PC-9 (cell line): ENCODE measurements around the gene EGLN1.

Experiments used
- EZH2 ChIP-seq: fragments of 200-600 bp; sonication (generic); IDR thresholded peaks from 2 replicates; pipeline ENCODE4 v1.8.0; 2017; ENCODE audit warnings: antibody characterized with exemption, low read depth
- TF ChIP-seq, protein P1 (sequence below): fragments of 200-600 bp; sonication (generic); conservative IDR thresholded peaks from 2 replicates; pipeline ENCODE4 v1.6.1; 2017; ENCODE audit warnings: mixed run types, antibody characterized with exemption, mild to moderate bottlenecking, moderate library complexity

DNA sequence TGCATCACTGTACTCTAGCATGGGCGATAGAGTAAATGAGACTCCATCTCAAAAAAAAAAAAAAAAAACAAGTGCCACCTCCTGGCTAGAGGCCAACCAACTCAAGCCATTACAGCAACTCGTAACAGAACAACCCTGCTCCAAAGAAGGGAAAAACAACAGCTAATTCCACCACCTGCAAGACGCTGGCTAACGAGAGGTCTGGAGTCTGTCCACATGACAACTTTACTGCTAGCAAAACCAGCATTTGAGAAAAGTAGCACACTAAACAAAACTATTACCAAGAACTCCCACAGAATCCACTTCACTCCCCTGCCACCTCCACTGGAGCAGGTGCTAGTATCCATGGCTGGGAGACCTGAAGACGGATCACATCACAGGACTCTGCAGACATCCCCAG, 24.1 kb upstream of the EGLN1 start:
- TF ChIP-seq, protein P1, sequence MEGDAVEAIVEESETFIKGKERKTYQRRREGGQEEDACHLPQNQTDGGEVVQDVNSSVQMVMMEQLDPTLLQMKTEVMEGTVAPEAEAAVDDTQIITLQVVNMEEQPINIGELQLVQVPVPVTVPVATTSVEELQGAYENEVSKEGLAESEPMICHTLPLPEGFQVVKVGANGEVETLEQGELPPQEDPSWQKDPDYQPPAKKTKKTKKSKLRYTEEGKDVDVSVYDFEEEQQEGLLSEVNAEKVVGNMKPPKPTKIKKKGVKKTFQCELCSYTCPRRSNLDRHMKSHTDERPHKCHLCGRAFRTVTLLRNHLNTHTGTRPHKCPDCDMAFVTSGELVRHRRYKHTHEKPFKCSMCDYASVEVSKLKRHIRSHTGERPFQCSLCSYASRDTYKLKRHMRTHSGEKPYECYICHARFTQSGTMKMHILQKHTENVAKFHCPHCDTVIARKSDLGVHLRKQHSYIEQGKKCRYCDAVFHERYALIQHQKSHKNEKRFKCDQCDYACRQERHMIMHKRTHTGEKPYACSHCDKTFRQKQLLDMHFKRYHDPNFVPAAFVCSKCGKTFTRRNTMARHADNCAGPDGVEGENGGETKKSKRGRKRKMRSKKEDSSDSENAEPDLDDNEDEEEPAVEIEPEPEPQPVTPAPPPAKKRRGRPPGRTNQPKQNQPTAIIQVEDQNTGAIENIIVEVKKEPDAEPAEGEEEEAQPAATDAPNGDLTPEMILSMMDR, result no peak
- no peak for TF ChIP-seq EZH2
